GOT3 (cell line): Measurements from ENCODE around the gene KCNS1.

ENCODE experiments used
- DNase-seq: peaks from one replicate; lab custom pipeline; 2025; ENCODE audit warnings: mixed read lengths; lab: John Stamatoyannopoulos, UW

KCNS1 gene

DNA sequence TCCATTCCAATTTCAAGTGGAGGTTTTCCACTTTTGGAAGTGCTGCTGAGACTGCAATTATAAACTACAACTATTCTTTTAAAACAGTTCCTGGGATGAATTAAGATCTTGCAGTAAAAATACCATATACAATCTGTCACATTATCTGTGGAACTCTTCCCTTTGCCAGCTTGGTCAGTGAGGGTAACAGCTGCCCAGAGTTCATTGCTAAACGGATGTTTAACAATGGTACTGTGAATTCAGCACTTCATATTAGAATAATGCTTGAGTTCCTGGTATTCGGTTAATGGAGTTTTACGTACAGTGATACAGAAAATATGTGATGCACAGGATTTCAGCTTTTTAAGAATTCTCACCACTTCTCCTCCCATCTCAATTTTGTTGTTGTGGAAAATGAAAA, 51.5 kb downstream of the KCNS1 start:
- no peak for DNase-seq

DNA sequence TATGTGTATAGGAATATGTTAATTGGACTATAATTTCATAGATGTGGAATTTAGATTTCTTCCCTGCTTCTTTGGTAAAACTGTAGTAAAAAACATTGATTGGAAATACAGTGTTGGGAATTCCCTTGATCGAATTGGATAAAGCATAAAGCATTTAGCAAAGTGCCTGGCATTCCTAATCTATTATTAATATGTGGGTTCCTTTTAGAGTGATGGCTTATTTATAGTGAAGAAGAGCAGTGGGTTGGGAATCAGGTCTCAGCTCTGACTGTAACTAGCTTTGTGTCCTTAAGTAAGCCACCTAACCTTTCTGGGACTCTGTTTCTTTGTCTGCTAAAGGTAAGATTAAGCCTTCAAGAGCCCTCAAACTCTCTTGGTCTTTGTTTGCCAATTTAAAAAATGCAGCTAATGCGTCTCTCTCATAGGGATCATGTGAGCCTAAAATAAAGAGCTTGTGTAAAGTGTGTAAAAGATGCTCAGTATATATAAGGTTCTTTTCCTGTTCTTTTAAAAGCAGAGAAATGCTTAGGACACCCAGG, 53.3 kb downstream of the KCNS1 start:
- no peak for DNase-seq

DNA sequence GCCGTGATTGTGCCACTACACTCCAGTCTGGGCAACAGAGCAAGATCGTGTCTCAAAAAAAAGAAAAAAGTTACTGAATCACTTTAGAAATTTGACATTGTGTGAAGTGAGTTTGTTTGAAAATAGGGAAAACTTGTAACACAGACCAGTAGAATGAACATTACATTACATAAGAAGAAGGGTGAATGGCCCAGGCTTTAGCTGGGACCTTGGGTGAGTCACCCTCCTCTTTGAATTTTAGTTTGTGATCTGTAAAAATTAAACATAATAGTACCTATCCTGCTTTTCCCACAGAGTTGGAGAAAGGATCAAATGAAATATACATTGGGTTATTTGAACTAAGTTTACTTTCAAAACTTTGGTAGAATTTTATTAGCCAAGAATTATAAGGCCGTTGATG, 56.3 kb downstream of the KCNS1 start:
- DNase-seq = no peak

DNA sequence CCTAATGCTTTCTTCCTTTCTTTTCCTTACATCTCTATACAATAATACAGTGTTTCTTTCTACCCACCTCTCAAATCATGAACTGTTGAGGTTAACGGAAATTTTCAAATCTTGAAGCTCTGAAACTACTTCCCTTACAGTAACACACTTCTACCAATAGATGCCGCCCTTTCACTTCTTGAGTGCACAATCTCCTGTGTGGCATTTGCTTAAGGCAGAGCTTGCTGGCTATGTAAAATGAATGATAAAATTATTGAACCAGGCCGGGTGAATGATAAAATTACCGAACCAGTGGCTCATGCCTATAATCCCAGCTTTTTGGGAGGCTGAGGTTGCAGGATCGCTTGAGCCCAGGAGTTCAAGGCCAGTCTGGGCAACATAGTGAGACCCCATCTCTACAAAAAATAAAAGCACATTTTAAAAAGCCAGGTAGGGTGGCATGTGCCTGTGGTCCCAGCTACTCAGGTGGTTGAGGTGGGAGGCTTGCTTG, 56.8 kb downstream of the KCNS1 start:
- no peak for DNase-seq

DNA sequence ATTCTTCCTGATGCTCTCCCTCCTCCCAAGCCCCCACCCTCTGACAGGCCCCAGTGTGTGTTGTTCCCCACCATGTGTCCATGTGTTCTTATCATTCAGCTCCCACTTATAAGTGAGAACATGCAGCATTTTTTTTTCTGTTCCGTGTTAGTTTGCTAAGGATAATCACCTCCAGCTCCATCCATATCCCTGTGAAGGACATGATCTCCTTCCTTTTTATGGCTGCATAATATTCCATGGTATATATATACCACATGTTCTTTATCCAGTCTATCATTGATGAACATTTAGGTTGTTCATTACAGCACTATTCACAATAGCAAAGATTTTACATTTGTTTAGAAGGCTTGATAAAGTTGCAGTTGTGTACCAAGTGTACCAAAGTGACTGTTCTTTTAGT, 57.9 kb downstream of the KCNS1 start:
- DNase-seq = no peak
